Superior temporal gyrus (tissue), 1 donor: Measurements from ENCODE around the gene ANKUB1.

Experiments
- DNase-seq: peaks from one replicate; pipeline ENCODE4 v3.0.0-alpha.2; 2016; ENCODE audit errors: extremely low spot score

Gene ANKUB1

GRCh38 chr3:149808209-149808829, 16.0 kb upstream of the ANKUB1 start:
- DNase-seq = peak; percentile 95

- DNase-seq = no peak
Measured at GRCh38 chr3:149806171-149806778, 13.9 kb upstream of the ANKUB1 start.

GRCh38 chr3:149801639-149802038, 9.3 kb upstream of the ANKUB1 start:
- DNase-seq = no peak

- no peak for DNase-seq
Measured at GRCh38 chr3:149801195-149801594, 8.8 kb upstream of the ANKUB1 start.

GRCh38 chr3:149800693-149801092, 8.3 kb upstream of the ANKUB1 start:
- no peak for DNase-seq

- no peak for DNase-seq
Measured at GRCh38 chr3:149796026-149796425, 3.7 kb upstream of the ANKUB1 start.

- DNase-seq = no peak
Measured at GRCh38 chr3:149790698-149791097, 1.7 kb downstream of the ANKUB1 start.

- no peak for DNase-seq
Measured at GRCh38 chr3:149790268-149790667, 2.1 kb downstream of the ANKUB1 start.

GRCh38 chr3:149784064-149784704, 8.2 kb downstream of the ANKUB1 start:
- DNase-seq = no peak

GRCh38 chr3:149783576-149783975, 8.8 kb downstream of the ANKUB1 start:
- no peak for DNase-seq

GRCh38 chr3:149781741-149782140, 10.6 kb downstream of the ANKUB1 start:
- no peak for DNase-seq

- no peak for DNase-seq
Measured at GRCh38 chr3:149781211-149781610, 11.1 kb downstream of the ANKUB1 start.

- no peak for DNase-seq
Measured at GRCh38 chr3:149777414-149778214, 14.7 kb downstream of the ANKUB1 start.

GRCh38 chr3:149776170-149776569, 16.2 kb downstream of the ANKUB1 start:
- DNase-seq = no peak

- DNase-seq = no peak
Measured at GRCh38 chr3:149772861-149773260, 19.5 kb downstream of the ANKUB1 start.

- peak; percentile 54 for DNase-seq
Measured at GRCh38 chr3:149771652-149772271, 20.6 kb downstream of the ANKUB1 start.

- DNase-seq = no peak
Measured at GRCh38 chr3:149770246-149770645, 22.1 kb downstream of the ANKUB1 start.

- no peak for DNase-seq
Measured at GRCh38 chr3:149768704-149769103, 23.6 kb downstream of the ANKUB1 start.

GRCh38 chr3:149767720-149768119, 24.6 kb downstream of the ANKUB1 start:
- DNase-seq = peak; percentile 94

GRCh38 chr3:149765762-149766334, 26.5 kb downstream of the ANKUB1 start:
- peak; percentile 93 for DNase-seq

GRCh38 chr3:149764302-149764701, 28.1 kb downstream of the ANKUB1 start:
- DNase-seq = no peak
